Measurements from ENCODE around the gene CYTH1.

Gene CYTH1

DNA sequence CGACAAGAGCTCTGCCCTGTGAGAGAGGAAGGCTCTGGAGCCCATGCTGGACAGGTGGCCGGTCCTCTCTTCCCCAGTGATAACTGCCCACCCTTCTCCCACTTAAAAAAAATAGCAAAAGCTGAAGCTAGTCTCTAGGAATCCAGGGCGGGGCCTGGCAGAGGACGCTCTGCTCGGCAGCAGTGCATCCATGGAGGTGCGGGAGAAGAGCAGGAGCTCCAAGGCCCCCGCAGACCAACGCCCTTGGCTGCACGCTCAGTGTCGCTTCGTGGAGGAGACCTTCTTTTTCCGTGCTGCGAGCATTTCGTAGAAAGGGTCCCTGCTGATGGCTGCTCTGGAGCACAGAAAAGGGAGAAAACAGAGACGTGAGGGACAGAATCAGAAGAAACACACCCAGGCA lies 106.2 kb downstream of the CYTH1 start:
- DNase-seq (ENCODE audit: low spot score) (no peak), ATAC-seq (ENCODE audit: low read depth) (no peak)
- Histone ChIP-seq H3K4me3 (ENCODE audit: severe bottlenecking) (no peak overlapping the region), H3K36me3 (ENCODE audit: low read depth) (peaks cover 76% of the 10 kb centered on the region), H3K27me3 (ENCODE audit: insufficient read depth, poor library complexity, severe bottlenecking) (no peaks in the 10 kb centered on the region), H3K9me3 (ENCODE audit: severe bottlenecking) (no peaks in the 10 kb centered on the region), H3K27ac (ENCODE audit: poor library complexity, severe bottlenecking) (no peak overlapping the region), H3K4me1 (ENCODE audit: insufficient read depth, poor library complexity, severe bottlenecking) (peaks cover 28% of the 10 kb centered on the region)
- TF ChIP-seq, protein P1, sequence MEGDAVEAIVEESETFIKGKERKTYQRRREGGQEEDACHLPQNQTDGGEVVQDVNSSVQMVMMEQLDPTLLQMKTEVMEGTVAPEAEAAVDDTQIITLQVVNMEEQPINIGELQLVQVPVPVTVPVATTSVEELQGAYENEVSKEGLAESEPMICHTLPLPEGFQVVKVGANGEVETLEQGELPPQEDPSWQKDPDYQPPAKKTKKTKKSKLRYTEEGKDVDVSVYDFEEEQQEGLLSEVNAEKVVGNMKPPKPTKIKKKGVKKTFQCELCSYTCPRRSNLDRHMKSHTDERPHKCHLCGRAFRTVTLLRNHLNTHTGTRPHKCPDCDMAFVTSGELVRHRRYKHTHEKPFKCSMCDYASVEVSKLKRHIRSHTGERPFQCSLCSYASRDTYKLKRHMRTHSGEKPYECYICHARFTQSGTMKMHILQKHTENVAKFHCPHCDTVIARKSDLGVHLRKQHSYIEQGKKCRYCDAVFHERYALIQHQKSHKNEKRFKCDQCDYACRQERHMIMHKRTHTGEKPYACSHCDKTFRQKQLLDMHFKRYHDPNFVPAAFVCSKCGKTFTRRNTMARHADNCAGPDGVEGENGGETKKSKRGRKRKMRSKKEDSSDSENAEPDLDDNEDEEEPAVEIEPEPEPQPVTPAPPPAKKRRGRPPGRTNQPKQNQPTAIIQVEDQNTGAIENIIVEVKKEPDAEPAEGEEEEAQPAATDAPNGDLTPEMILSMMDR (IDR thresholded peaks at IDR 0.05; ENCODE audit: poor library complexity, severe bottlenecking) = no peak

DNA sequence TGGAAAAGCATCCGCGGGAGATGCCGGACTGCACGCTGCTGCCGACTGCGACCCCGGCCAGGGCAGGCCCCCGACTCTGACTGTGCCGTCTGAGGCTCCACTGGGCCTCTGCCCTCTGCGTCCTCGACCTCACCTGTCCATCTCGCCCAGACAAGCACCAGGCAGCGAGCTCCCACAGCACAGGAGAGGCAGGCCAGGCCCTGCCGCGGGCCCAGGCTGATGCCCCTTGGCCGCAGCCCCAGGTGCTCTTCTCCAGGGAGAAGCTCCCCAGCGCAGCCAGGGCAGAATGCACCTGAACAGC lies 106.8 kb downstream of the CYTH1 start:
- H3K27me3 ChIP-seq (ENCODE audit: insufficient read depth, poor library complexity, severe bottlenecking) = no peaks in the 10 kb centered on the region
- H3K9me3 ChIP-seq (ENCODE audit: severe bottlenecking) = no peaks in the 10 kb centered on the region
- peaks cover 70% of the 10 kb centered on the region for H3K36me3 ChIP-seq (ENCODE audit: low read depth)
- H3K4me1 ChIP-seq (ENCODE audit: insufficient read depth, poor library complexity, severe bottlenecking) = peaks cover 22% of the 10 kb centered on the region
- H3K27ac ChIP-seq (ENCODE audit: poor library complexity, severe bottlenecking) = no peak overlapping the region
- DNase-seq (ENCODE audit: low spot score) = no peak
- no peak overlapping the region for H3K4me3 ChIP-seq (ENCODE audit: severe bottlenecking)
- no peak for ATAC-seq (ENCODE audit: low read depth)
- TF ChIP-seq, protein P1 (IDR thresholded peaks at IDR 0.05; ENCODE audit: poor library complexity, severe bottlenecking) = no peak

- no peak for DNase-seq (ENCODE audit: low spot score)
These were observed 107.3 kb downstream of the CYTH1 start for GRCh38 chr17:78674595-78675315.

GRCh38 chr17:78674156-78674555 lies 107.9 kb downstream of the CYTH1 start:
- no peak overlapping the region for H3K4me3 ChIP-seq (ENCODE audit: severe bottlenecking)
- peaks cover 59% of the 10 kb centered on the region for H3K36me3 ChIP-seq (ENCODE audit: low read depth)
- ATAC-seq (ENCODE audit: low read depth) (no peak), DNase-seq (ENCODE audit: low spot score) (no peak)
- peaks cover 16% of the 10 kb centered on the region for H3K4me1 ChIP-seq (ENCODE audit: insufficient read depth, poor library complexity, severe bottlenecking)
- TF ChIP-seq, protein P1 (IDR thresholded peaks at IDR 0.05; ENCODE audit: poor library complexity, severe bottlenecking) = no peak
- peak overlapping the region; percentile 20 for H3K27ac ChIP-seq (ENCODE audit: poor library complexity, severe bottlenecking)
- H3K9me3 ChIP-seq (ENCODE audit: severe bottlenecking) = no peaks in the 10 kb centered on the region
- H3K27me3 ChIP-seq (ENCODE audit: insufficient read depth, poor library complexity, severe bottlenecking) = no peaks in the 10 kb centered on the region

More at GRCh38 chr17:78674595-78675315, 107.3 kb downstream of the CYTH1 start:
- ATAC-seq (ENCODE audit: low read depth) = peak; percentile 7; the same call in 1 of the 3 replicates
- Histone ChIP-seq H3K4me1 (ENCODE audit: insufficient read depth, poor library complexity, severe bottlenecking) (peaks cover 17% of the 10 kb centered on the region), H3K4me3 (ENCODE audit: severe bottlenecking) (no peak overlapping the region), H3K36me3 (ENCODE audit: low read depth) (peaks cover 65% of the 10 kb centered on the region), H3K27ac (ENCODE audit: poor library complexity, severe bottlenecking) (peak overlapping the region; percentile 20), H3K9me3 (ENCODE audit: severe bottlenecking) (no peaks in the 10 kb centered on the region), H3K27me3 (ENCODE audit: insufficient read depth, poor library complexity, severe bottlenecking) (no peaks in the 10 kb centered on the region)
- TF ChIP-seq, protein P1 (IDR thresholded peaks at IDR 0.05; ENCODE audit: poor library complexity, severe bottlenecking) = no peak

GRCh38 chr17:78673395-78673794 lies 108.7 kb downstream of the CYTH1 start:
- peak overlapping the region; percentile 20 for H3K27ac ChIP-seq (ENCODE audit: poor library complexity, severe bottlenecking)
- ATAC-seq (ENCODE audit: low read depth) = no peak
- no peaks in the 10 kb centered on the region for H3K9me3 ChIP-seq (ENCODE audit: severe bottlenecking)
- peaks cover 16% of the 10 kb centered on the region for H3K4me1 ChIP-seq (ENCODE audit: insufficient read depth, poor library complexity, severe bottlenecking)
- TF ChIP-seq, protein P1 (IDR thresholded peaks at IDR 0.05; ENCODE audit: poor library complexity, severe bottlenecking) = no peak
- H3K36me3 ChIP-seq (ENCODE audit: low read depth) = peaks cover 52% of the 10 kb centered on the region
- no peak for DNase-seq (ENCODE audit: low spot score)
- H3K27me3 ChIP-seq (ENCODE audit: insufficient read depth, poor library complexity, severe bottlenecking) = no peaks in the 10 kb centered on the region
- H3K4me3 ChIP-seq (ENCODE audit: severe bottlenecking) = no peak overlapping the region

Data from RWPE2 (cell line).